Measurements from ENCODE around the gene RAB20. TPM values are rescaled to one million over a fixed set of nuclear protein-coding genes. Genes with fewer than 3 reads are reported as not detected.

The RAB20 gene
- total and polyA plus RNA-seq, 9 of the 15 experiments (the other 6 are each of a cell fraction or from before 2014, with no cell fraction given): 0.62 to 9.2 (median 5.4) TPM

DNA sequence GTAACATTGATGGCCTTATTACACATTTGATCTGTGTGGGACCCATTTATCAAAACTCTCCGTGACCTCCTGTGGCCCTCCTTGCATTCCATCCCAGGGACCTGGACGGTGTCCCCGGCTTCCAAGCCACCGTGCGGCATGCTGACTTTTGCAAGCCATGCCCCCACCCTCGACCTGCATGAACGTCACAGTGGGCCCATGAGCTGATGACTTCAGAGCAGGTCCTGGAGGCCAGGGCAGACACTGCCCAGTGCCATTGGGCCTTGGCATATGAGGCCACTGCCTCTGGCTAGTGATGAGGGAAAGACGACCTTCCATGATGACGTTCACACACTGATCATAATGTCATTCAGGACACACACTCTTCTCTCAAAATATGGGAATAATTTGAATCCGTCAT is 62.8 kb downstream of the RAB20 start:
- ChIA-PET CTCF (ENCODE audit: low intra/inter-chr PET ratio) (no interaction called here), POLR2A (no interaction called here)
- 0 out of 2 replicates have a peak, but pooled peaks cover 1% of the 10 kb centered on the region for H3K9me3 ChIP-seq (replicated peaks; ENCODE audit: control insufficient read depth, insufficient read depth, low read depth, low read length)
- intact Hi-C loops (cut with micrococcal nuclease): no loop called here
- H3K9me1 ChIP-seq (ENCODE audit: control insufficient read depth, insufficient read depth, low read length): no peaks in the 10 kb centered on the region
- H3K9ac ChIP-seq (ENCODE audit: insufficient read depth in 1 of 2, low read depth in 2 of 2, low read length in 2 of 2): no peak overlapping the region
- no peak for DNase-seq (ENCODE audit: extremely low read depth in 1 of 4, low spot score in 3 of 4)
- H3K27me3 ChIP-seq (ENCODE audit: control insufficient read depth in 2 of 2, insufficient read depth in 2 of 2, low read length in 2 of 2): no peaks in the 10 kb centered on the region
- H3K4me2 ChIP-seq (ENCODE audit: insufficient read depth, low read length): no peak overlapping the region
- no peak for FAIRE-seq
- no peak for ATAC-seq
- no peak overlapping the region for H3K27ac ChIP-seq (ENCODE audit: extremely low read depth, low read depth, low read length)
- H3K4me3 ChIP-seq: no peak overlapping the region
- H3K4me1 ChIP-seq (replicated peaks in 1 of 2; ENCODE audit: control insufficient read depth in 2 of 2, insufficient read depth in 2 of 2, low read length in 2 of 2): peaks cover 7 to 11% of the 10 kb centered on the region in 2 experiments; a peak in 4 of 5 replicates
- in situ Hi-C loops (cut with MboI): no loop called here
- TF ChIP-seq CREM (IDR thresholded peaks at IDR 0.05; ENCODE audit: low read depth) (no peak), ZFP36 (IDR thresholded peaks at IDR 0.05; ENCODE audit: low read depth, low read length, partially characterized antibody) (no peak), TAF15 (IDR thresholded peaks at IDR 0.05; ENCODE audit: low read depth, low read length) (no peak), ID3 (CRISPR knock-in tag; IDR thresholded peaks at IDR 0.05) (no peak), ID3 (tag; IDR thresholded peaks at IDR 0.05) (no peak), ZBTB40 (IDR thresholded peaks at IDR 0.05) (no peak), ZBTB40 (CRISPR knock-in tag; IDR thresholded peaks at IDR 0.05) (no peak), ELF1 (tag; IDR thresholded peaks at IDR 0.05) (no peak), ZC3H4 (CRISPR knock-in tag; IDR thresholded peaks at IDR 0.05; ENCODE audit: borderline replicate concordance) (no peak), U2AF1 (optimal IDR thresholded peaks at IDR 0.05; ENCODE audit: low read depth, low read length) (no peak), KDM5B (IDR thresholded peaks at IDR 0.05; ENCODE audit: insufficient replicate concordance, low read depth, low read length) (no peak)
- no TSS peak for BruUV-seq (replicated peaks)
- no peaks in the 10 kb centered on the region; the same call in 2 of the 3 replicates for H3K79me2 ChIP-seq (ENCODE audit: control insufficient read depth, insufficient read depth, low read length)
- H3K36me3 ChIP-seq (ENCODE audit: control insufficient read depth, insufficient read depth, low read length): no peaks in the 10 kb centered on the region
- no peak overlapping the region for H2AFZ ChIP-seq (ENCODE audit: low read depth, low read length)
- no peaks in the 10 kb centered on the region for H4K20me1 ChIP-seq (replicated peaks; ENCODE audit: control insufficient read depth, insufficient read depth, low read length)
- 59% methylated on average over 9 of the region's 10 CpGs for WGBS (ENCODE audit: insufficient coverage, low coverage, missing lambda C conversion rate)
